ENCODE data around the gene OSBPL6.

Gene OSBPL6

DNA sequence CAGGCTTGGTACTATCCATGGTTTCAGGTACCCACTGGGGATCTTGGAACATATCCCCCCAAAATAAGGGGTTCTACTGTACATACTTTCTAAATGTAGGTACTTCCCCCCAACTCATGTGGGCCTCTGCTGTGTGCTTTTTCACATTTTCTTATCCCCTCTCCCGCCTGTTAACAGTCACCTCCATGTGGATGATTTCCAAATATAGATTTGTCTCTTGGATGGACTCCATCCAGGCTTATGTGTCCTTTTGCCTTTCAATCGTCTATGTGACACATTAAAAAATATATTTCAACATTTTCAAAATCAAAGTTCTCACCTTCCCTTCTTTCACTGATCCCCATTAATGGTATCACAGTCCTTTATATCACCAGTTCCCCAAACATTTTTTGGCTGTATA is 44.4 kb downstream of the OSBPL6 start:
- TF ChIP-seq, protein P1, sequence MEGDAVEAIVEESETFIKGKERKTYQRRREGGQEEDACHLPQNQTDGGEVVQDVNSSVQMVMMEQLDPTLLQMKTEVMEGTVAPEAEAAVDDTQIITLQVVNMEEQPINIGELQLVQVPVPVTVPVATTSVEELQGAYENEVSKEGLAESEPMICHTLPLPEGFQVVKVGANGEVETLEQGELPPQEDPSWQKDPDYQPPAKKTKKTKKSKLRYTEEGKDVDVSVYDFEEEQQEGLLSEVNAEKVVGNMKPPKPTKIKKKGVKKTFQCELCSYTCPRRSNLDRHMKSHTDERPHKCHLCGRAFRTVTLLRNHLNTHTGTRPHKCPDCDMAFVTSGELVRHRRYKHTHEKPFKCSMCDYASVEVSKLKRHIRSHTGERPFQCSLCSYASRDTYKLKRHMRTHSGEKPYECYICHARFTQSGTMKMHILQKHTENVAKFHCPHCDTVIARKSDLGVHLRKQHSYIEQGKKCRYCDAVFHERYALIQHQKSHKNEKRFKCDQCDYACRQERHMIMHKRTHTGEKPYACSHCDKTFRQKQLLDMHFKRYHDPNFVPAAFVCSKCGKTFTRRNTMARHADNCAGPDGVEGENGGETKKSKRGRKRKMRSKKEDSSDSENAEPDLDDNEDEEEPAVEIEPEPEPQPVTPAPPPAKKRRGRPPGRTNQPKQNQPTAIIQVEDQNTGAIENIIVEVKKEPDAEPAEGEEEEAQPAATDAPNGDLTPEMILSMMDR (IDR thresholded peaks at IDR 0.05; ENCODE audit: low read depth, low read length, missing control alignments), result no peak
- in situ Hi-C loops (cut with HindIII; ENCODE audit: low sequenced_read_pairs), result no loop called here
- DNase-seq (ENCODE audit: low read depth), result no peak
- H3K4me3 ChIP-seq (ENCODE audit: low read depth, low read length), result no peak overlapping the region

DNA sequence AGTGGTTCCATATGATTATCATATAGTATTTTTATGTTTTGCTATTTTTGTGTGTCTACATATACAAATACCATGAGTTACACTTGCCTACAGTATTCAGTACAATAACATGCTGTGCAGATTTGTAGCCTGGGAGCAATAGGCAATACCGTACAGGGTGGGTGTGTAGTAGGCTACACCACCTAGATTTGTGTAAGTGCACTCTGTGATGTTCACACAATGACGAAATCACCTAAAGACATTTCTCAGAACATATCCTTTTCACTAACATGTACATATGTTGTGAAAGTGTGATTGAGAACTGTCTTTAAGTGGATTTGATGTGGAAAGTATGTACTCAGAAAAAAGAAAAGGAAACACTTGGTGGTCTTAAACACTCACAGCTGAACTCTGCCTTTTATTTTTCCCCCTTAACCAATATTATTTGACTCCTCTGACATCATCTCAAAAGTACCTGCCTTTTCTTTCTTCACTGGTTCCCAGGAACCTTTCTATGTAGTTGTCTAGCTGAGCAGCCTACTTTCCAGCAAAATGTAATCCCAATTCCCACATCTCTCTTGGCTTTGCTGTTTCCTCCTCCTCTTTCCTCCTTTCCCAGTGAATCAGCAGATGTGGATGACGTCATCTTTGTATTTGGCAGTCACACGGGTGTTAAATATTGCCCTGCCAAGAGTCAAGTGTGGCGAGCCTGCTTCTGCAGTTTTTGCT is 47.7 kb downstream of the OSBPL6 start:
- peak; percentile 96 for DNase-seq (ENCODE audit: low read depth)
- in situ Hi-C loops (cut with HindIII; ENCODE audit: low sequenced_read_pairs), result no loop called here
- TF ChIP-seq, protein P1 (IDR thresholded peaks at IDR 0.05; ENCODE audit: low read depth, low read length, missing control alignments), result no peak
- H3K4me3 ChIP-seq (ENCODE audit: low read depth, low read length), result no peak overlapping the region

DNA sequence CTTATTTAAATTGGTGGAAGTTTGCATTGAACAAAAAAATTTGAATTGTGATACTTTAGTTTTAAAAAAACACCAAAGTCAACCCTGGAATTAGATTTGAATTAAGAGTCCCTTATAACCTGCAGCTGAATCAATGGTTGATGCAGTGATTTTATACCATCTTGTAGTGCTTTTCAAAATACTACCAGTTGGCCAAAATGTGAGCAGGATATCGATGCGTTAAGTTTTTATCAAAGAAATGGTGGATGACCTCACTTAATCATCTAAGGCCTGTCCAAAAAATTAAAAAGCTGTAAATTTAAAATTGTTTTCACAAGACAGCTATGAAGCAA is 48.2 kb downstream of the OSBPL6 start:
- H3K4me3 ChIP-seq (ENCODE audit: low read depth, low read length), result no peak overlapping the region
- in situ Hi-C loops (cut with HindIII; ENCODE audit: low sequenced_read_pairs), result no loop called here
- DNase-seq (ENCODE audit: low read depth), result no peak
- TF ChIP-seq, protein P1 (IDR thresholded peaks at IDR 0.05; ENCODE audit: low read depth, low read length, missing control alignments), result no peak

DNA sequence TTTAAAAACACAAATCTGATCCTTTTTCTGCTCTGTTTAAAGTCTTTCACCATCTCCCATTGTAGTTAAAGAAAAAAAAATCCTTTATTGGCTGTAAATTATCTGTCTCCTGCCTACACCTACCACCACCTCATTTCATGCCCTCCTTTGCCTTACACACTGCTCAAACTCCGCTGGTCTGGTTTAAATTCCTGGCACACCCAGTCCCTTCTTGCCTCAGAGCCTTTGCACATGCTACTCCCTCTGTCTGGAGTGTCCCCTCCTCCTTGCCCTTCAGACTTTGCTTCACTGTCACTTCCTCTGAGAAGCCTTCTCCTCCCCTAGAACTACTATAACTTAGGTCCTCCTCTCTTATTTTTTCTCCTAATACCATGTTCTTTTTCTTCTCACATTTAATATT is 49.6 kb downstream of the OSBPL6 start:
- DNase-seq (ENCODE audit: low read depth), result no peak
- in situ Hi-C loops (cut with HindIII; ENCODE audit: low sequenced_read_pairs), result no loop called here
- no peak overlapping the region for H3K4me3 ChIP-seq (ENCODE audit: low read depth, low read length)
- TF ChIP-seq, protein P1 (IDR thresholded peaks at IDR 0.05; ENCODE audit: low read depth, low read length, missing control alignments), result no peak

DNA sequence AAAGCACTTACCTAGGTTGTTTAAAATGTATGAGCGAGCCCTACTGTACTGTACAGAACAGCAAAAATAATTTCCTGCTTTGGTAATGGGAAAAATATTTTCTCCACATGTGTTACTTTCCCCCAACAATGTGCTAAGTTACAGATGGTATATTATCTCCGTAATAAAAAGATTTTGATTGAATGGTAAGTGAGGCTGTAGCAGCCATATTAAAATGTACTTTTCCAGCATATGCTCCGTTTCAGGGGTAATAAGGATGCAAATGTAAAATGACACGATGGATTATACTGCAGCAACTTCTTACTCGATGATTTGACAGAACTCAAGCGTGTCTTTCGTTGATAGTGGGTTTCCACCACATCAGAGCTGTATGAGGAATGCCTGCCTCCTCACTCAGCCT is 50.5 kb downstream of the OSBPL6 start:
- in situ Hi-C loops (cut with HindIII; ENCODE audit: low sequenced_read_pairs), result no loop called here
- no peak for DNase-seq (ENCODE audit: low read depth)
- H3K4me3 ChIP-seq (ENCODE audit: low read depth, low read length), result no peak overlapping the region
- TF ChIP-seq, protein P1 (IDR thresholded peaks at IDR 0.05; ENCODE audit: low read depth, low read length, missing control alignments), result no peak

DNA sequence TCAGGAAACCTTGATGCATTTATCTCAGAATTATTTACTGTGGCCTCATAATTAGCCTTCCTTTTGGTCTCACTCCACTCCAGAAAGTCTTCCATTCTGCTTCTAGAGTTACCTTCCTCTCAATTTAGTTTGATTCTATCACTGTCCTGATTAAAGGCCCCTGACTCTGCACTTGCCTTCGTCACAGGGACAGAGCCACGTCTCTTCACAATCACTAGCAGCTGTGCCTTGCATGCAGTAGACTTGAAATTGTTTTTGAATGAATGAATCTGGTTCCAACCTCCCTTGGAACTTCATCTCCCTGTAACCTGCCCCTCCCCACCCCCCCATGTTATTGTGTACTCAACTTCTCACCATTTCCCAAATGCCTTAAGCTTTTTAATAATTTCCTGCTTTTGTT is 52.4 kb downstream of the OSBPL6 start:
- no peak overlapping the region for H3K4me3 ChIP-seq (ENCODE audit: low read depth, low read length)
- in situ Hi-C loops (cut with HindIII; ENCODE audit: low sequenced_read_pairs), result no loop called here
- TF ChIP-seq, protein P1 (IDR thresholded peaks at IDR 0.05; ENCODE audit: low read depth, low read length, missing control alignments), result no peak
- no peak for DNase-seq (ENCODE audit: low read depth)

All from astrocyte of the cerebellum (primary cell).